Fibroblast of mammary gland (primary cell): ENCODE measurements around the gene MAGI2.

Experiments
- DNase-seq: peaks from one replicate; pipeline ENCODE4 v3.0.0-alpha.2; 2010; ENCODE audit warnings: low read depth
- H3K4me3 ChIP-seq: 2 replicates; pipeline ENCODE4 v1.5.1; 2011; ENCODE audit warnings: low read depth, mild to moderate bottlenecking, low read length, moderate library complexity; ENCODE audit not compliant: control insufficient read depth
- CTCF ChIP-seq: conservative IDR thresholded peaks from 2 replicates; pipeline ENCODE4 v1.5.1; 2011; ENCODE audit warnings: low read depth, low read length, inconsistent platforms; ENCODE audit not compliant: control insufficient read depth, insufficient read depth

The MAGI2 gene

GRCh38 chr7:78368771-78369170 lies 1084.7 kb downstream of the MAGI2 start:
- DNase-seq, result no peak
- TF ChIP-seq CTCF, result no peak
- H3K4me3 ChIP-seq, result no peak overlapping the region

GRCh38 chr7:78367280-78367773 lies 1086.1 kb downstream of the MAGI2 start:
- H3K4me3 ChIP-seq, result no peak overlapping the region
- no peak for DNase-seq
- TF ChIP-seq CTCF, result no peak

- H3K4me3 ChIP-seq, result no peak overlapping the region
- peak; percentile 10 for TF ChIP-seq CTCF
- DNase-seq, result no peak
These were observed 1089.6 kb downstream of the MAGI2 start for GRCh38 chr7:78363866-78364265.

- no peak for TF ChIP-seq CTCF
- no peak for DNase-seq
These were observed 1093.6 kb downstream of the MAGI2 start for GRCh38 chr7:78359836-78360235.

GRCh38 chr7:78357709-78358108 lies 1095.8 kb downstream of the MAGI2 start:
- DNase-seq, result no peak
- TF ChIP-seq CTCF, result no peak

More at GRCh38 chr7:78359836-78360235, 1093.6 kb downstream of the MAGI2 start:
- H3K4me3 ChIP-seq, result no peak overlapping the region

GRCh38 chr7:78355834-78356233 lies 1097.6 kb downstream of the MAGI2 start:
- H3K4me3 ChIP-seq, result no peak overlapping the region
- no peak for DNase-seq
- no peak for TF ChIP-seq CTCF

More at GRCh38 chr7:78357709-78358108, 1095.8 kb downstream of the MAGI2 start:
- H3K4me3 ChIP-seq, result no peak overlapping the region

- no peak for DNase-seq
- no peak overlapping the region for H3K4me3 ChIP-seq
- TF ChIP-seq CTCF, result no peak
These were observed 1102.5 kb downstream of the MAGI2 start for GRCh38 chr7:78350926-78351325.
